GM20431 (cell line): ENCODE measurements around the gene PDP2.
"Not testable (repeated sequence)": the region's sequence is repeated elsewhere in the genome, so short reads cannot be mapped to it uniquely, and the experiment has no call there.

Experiments
- in situ Hi-C: fragments of 300-500 bp; cut with MseI, MboI; formaldehyde crosslinking; loops from one replicate; pipeline ENCODE4 v1.15.0; 2020; ENCODE audit warnings: low sequenced_read_pairs; ENCODE audit not compliant: unreplicated experiment

PDP2 gene

DNA sequence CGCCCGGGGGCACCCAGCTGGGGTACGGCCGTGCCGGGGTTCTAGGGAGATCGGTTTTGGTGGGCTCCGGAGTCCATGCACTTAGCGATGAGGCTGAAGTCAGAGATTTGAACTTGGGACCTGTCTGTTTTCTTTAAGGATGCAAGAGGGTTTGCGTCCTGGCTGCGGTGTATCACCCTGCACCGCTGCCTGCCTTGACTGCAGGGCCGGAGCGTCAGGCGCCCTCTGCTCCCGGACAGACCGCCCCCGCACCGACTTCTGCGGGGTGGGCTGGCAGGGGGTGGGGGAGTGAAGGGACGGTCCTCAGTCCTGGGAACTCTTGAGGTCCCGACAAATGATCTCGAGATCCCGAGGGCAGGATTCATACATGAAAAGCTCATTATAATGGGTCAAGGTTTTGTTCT lies 701 bp downstream of the PDP2 start:
- in situ Hi-C loops = no loop called here

- in situ Hi-C loops = no loop called here
These were observed 1.2 kb downstream of the PDP2 start for GRCh38 chr16:66881560-66881959.

DNA sequence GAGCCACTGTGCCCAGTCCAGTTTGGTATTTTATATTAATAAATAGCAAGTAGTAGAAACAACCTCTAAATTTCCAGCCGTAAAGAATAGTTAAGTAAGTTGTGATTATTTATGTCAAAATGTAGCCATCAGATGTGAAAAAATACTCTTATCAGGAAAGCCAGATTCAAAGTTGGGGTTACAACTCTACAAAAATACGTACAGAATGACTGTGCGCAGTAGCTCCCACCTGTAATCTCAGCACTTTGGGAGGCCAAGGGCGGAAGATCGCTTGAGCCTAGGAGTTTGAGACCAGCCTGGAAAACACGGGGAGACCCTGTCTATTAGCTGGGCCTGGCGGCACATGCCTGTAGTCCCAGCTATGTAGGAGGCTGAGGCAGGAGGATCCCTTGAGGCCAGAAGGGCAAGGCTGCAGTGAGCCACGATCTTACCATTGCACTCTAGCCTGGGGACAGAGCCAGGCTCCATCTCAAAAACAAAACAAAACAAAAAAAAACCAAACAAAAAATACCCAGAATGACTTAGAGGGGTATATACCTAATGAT lies 1.7 kb downstream of the PDP2 start:
- in situ Hi-C loops = no loop called here

DNA sequence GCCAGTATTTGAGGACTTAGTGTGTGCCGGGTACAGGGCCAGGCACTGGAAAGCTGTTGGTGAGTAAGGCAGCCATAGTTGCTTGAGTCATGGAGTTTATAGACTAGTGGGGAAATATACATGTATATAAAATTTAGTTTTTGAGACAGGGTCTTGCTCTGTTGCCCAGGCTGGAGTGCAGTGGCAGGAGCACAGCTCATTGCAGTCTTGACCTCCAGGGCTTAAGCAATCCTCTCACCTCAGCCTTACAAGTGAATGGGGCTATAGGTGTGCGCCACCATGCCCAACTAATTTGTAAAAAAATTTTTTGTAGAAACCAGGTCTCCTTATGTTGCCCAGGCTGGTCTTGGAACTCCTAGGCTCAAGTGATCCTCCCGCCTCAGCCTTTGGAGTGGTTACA lies 2.4 kb downstream of the PDP2 start:
- in situ Hi-C loops = no loop called here

GRCh38 chr16:66885491-66885890 lies 5.2 kb downstream of the PDP2 start:
- in situ Hi-C loops = no loop called here

GRCh38 chr16:66886321-66886720 lies 6.0 kb downstream of the PDP2 start:
- in situ Hi-C loops = no loop called here

DNA sequence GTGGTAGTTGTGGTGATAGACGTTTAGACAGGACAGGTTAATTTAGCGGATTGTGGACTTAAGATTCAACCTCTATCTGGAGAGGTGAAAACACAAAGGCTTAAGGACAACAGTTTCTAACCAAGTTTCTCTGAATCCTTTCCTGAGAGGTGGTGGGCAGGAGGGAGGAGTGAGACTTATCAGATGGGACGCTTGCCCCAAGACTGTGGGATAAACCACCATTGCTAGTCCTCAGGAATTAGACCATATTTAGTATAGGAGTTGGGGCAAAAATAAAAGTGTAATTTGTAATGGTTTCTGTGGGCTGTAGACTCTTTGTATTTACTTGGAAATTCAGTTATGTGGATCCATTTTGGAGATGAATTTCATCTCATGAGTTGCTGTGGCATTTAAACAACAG lies 6.6 kb downstream of the PDP2 start:
- in situ Hi-C loops = no loop called here

GRCh38 chr16:66888647-66889615 lies 8.6 kb downstream of the PDP2 start:
- in situ Hi-C loops = no loop called here

DNA sequence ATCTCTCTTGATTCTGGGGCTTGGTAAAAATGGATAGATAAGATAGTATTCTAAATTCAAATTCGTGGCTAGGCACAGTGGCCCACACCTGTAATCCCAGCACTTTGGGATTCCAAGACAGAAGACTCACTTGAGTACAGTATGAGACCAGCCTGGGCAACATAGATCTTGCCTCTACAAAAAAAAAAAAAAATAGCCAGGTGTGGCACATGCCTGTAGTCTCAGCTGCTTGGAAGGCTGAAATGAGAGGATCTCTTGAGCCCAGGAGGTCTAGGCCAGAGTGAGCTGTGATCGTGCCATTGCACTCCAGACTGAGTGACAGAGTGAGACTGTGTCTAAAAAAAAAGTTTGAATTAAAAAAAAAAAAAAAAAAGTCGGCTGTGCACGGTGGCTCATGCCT lies 9.3 kb downstream of the PDP2 start:
- in situ Hi-C loops = no loop called here

DNA sequence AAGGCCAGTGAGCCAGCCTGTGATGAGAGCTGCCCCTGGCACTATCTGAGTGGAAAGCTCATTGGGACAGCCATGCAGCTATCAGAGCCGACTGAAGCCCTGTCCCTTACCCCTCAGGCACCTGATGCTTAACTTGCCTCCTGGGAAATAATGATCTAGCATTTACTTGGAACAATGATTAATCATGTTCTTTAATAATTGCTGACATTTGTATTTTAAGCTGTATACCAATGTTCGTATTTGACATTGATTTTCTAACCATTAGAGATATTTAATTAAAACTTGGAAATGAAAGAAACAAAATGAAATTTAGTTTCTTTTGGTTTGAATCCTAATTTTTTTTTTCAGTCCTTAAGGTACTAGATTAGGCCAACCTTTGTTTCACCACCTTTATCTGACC lies 10.5 kb downstream of the PDP2 start:
- in situ Hi-C loops = no loop called here

- in situ Hi-C loops = no loop called here
These were observed 11.0 kb downstream of the PDP2 start for GRCh38 chr16:66891360-66891759.

- in situ Hi-C loops = no loop called here
These were observed 11.5 kb downstream of the PDP2 start for GRCh38 chr16:66891797-66892196.

DNA sequence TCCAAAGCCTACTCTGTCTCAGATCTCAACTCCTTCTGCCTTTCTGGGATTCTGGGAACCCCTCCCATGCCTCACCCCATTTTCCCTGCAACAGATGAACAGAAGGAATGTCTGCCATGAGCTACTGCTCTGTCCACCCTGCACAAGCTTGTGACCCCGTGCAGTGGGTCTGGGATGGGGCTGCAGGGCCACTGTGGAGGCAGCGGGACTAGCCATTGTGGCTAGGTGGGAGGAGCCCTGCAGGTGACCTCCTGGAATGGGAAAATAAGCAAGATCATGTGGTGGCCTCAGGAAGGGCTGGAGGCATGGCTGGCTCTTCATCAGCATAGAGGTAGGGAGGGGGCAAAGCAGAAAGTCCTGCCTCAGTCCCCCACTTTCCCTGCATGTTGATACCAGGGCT lies 13.7 kb downstream of the PDP2 start:
- in situ Hi-C loops = no loop called here

DNA sequence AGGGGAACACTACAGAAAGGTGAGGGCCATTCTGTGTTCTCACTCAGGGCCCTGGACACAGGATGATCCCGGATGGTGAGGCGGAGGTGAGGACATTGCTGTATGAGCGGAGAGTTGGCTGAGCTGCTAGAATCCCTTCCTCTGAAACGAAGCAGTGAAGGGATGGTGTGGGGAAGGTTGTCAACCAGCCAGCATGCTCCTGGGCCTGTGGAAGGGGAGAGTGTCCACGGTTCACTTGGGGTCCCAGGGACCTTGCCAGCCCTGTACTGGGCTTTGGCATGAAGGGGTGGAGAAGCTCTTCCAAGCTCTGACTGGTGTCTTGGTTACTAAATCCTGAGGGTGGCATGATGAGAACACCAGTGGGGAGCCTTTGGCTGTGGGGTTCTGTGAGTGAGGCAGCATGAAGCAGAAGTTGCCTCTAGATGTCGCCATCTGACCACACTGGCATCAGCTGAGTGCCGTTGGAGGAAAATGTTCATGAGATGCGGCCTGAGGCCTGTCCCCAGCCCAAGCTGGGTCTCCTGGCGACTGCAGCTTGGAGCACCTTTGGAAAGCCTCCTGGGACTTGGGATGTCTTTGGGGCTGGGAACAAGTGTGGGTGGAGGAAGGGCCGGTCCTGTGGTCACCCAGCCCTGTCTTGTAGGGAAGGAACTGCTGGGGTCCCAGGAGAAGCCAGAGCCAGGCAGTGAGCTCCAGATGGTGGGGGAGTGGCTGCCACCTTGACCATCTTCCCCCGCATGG lies 14.8 kb downstream of the PDP2 start:
- in situ Hi-C loops = no loop called here

DNA sequence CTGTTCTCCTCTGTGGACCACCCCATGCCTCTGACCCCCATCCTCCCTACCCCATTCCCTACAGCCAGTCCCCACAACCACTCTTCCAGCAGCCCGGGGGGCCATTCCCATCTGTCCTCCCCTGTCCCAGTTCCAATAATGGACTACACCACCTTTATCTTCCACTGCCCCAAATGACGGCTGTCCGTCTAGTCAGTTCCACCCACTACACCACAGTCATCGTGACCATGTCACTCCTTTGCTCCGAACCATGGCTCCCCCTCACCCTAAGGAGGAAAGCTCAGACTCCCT lies 15.3 kb downstream of the PDP2 start:
- in situ Hi-C loops = no loop called here

DNA sequence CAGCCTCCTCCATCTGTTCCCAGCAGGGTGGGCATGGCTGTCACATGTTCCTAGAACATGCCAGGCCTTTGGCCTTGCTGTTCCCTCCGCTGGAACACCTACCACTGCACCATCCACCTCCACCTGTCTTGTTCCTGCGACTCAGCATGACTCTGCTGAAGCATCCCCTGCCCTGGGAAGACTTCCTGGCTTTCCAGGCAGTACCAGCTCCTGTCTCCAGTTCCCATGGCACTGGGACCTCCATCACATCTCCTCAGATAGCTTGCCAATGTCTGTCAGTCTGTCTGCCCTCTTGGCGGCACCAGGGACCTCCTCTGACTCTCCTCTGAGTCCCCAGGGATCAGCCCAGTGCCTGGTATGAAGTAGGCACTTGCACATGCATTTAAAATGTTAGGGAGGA lies 15.7 kb downstream of the PDP2 start:
- in situ Hi-C loops = no loop called here

DNA sequence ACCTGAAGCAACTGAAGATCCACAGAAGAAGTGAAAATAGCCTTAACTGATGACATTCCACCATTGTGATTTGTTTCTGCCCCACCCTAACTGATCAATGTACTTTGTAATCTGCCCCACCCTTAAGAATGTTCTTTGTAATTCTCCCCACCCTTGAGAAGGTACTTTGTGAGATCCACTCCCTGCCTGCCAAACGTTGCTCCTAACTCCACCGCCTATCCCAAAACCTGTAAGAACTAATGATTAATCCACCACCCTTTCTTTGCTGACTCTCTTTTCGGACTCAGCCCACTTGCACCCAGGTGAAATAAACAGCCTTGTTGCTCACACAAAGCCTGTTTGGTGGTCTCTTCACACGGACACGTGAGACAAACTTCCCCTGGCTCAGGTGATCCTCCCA lies 16.4 kb downstream of the PDP2 start:
- in situ Hi-C loops = not testable (repeated sequence)

GRCh38 chr16:66898207-66898606 lies 17.9 kb downstream of the PDP2 start:
- in situ Hi-C loops = no loop called here

DNA sequence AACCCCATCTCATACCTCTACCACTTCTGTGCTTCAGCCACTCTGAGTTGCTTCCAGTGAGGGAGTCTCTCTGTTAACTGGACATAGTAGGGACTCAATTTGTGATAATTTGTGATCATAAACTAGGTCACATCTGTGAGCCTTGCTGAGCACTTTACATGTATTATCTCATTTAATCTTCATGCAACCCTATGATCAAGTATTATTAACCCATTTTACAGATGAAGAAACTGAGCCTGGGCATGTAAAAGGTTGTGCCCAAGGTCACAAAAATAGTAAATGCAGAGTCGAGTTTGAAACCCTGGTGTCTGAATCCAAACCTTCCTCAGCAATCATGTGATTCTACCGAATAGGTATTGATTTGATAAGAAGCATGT lies 18.6 kb downstream of the PDP2 start:
- in situ Hi-C loops = no loop called here

DNA sequence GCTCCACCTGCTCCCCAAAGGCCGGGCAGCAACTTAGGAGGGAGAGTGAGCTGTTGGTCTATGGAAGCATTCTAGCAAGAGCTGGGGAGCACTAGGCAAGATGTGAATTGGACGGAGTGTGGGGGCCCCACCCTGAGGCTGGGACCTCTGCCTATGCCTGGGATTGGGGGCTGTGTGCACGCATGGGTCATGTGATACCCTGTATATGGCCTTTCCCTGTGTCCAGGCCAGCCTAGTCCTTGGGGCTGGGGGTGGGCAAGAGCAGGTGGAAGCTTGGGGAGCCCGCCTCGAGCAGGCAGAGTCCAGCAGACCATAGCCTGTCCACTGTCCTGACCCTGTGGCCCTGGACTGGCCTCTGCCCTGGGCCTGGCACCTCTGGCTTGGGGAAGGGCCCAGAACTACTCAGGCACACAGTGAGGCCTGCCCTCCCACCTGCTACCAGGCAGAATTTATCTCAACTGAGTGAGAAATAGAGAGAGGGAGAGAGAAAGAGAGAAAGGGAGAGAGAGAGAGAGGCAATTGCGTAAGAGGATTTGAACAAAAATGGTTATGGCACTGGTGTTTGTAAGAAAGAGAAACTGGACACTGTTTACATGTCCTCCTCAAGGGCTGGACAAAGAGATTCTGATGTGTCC lies 19.1 kb downstream of the PDP2 start:
- in situ Hi-C loops = no loop called here
